Subcutaneous adipose tissue (tissue), 4 donors: ENCODE results near the gene CYP46A1. TPM values are rescaled to one million over a fixed set of nuclear protein-coding genes. Genes with fewer than 3 reads are reported as not detected.

ENCODE experiments used
- total RNA-seq, 4 donors: library from RNA; depleted of rRNA; stranded (reverse); fragments of >200 nt; gene quantifications; one replicate each; pipeline ENCODE4 v1.1.0, GENCODE V29; 2016
- TF ChIP-seq, protein P1 (sequence below): fragments of 450-650 bp; IDR thresholded peaks from one replicate; pipeline ENCODE4 v1.5.1; 2016; ENCODE audit warnings: low read depth, mild to moderate bottlenecking, control low read depth, antibody characterized with exemption, moderate library complexity

Gene CYP46A1
- total RNA-seq, 4 donors from 2014 or later: 0.82 to 2.1 (median 1.1) TPM

DNA sequence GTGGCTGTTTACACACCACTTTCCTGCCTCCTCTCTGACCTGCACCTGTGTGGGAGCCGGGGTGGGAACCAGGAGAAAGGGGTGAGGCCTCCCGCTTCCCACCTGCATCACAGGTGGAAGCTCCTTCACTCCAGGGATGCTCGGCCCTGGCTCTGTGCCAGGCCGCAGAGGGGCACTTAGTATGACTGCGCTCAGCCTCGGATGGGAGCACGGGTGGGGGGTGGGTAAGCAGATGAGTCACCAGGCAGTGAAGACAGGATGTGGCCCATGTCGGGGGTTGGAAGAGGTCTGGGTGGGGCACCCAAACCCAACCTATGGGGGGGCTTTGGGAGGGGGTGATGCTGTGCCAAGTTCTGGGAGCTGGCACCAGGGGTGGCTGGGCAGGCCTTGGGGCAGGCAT lies 7.4 kb upstream of the CYP46A1 start:
- TF ChIP-seq, protein P1, sequence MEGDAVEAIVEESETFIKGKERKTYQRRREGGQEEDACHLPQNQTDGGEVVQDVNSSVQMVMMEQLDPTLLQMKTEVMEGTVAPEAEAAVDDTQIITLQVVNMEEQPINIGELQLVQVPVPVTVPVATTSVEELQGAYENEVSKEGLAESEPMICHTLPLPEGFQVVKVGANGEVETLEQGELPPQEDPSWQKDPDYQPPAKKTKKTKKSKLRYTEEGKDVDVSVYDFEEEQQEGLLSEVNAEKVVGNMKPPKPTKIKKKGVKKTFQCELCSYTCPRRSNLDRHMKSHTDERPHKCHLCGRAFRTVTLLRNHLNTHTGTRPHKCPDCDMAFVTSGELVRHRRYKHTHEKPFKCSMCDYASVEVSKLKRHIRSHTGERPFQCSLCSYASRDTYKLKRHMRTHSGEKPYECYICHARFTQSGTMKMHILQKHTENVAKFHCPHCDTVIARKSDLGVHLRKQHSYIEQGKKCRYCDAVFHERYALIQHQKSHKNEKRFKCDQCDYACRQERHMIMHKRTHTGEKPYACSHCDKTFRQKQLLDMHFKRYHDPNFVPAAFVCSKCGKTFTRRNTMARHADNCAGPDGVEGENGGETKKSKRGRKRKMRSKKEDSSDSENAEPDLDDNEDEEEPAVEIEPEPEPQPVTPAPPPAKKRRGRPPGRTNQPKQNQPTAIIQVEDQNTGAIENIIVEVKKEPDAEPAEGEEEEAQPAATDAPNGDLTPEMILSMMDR: no peak

DNA sequence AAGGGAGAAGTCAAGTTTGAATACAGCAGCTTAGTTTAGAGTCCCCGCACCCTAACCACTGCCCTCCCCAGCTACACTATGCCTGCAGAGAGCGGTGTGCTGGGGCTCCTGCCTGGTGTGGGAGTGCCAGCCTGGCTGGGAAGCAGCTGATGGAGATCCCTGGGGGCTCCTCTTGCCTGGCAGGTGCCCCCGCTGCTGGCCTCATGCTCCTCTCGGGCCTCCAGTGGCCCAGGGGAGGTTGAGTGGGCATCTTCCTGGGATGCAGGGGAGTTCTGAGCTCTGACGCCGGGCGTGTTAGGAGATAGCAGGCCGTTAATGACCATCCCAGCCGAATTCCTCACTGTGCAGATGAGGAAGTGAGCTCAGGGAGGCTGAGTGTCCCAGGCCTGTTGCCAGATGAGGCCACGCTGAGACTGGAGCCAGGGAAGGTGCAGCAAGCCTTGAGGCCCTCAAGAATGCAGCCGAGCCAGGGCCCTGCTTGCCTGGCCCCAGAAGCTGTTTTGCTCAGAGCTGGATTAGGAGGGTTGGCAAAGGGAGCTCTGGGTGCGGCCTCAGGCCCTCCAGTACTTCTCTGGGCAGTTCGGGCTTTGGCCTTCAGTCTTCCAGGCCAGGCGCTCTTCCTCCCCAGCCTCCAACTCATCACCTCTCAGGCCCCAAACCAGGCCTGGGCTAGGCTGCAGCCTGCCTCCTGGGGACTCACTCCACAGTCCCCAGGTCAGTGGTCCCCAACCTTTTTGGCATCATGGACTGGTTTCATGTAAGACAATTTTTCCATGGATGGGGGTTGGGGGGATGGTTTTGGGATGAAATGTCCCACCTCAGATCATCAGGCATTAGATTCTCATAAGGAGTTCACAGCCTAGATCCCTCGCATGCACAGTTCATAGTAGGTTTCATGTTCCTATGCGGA lies 6.6 kb upstream of the CYP46A1 start:
- TF ChIP-seq, protein P1: no peak

GRCh38 chr14:99678198-99678597 lies 5.9 kb upstream of the CYP46A1 start:
- TF ChIP-seq, protein P1: no peak

- TF ChIP-seq, protein P1: no peak
These were observed 5.0 kb upstream of the CYP46A1 start for GRCh38 chr14:99679111-99679510.

GRCh38 chr14:99679543-99679942 lies 4.6 kb upstream of the CYP46A1 start:
- TF ChIP-seq, protein P1: no peak

DNA sequence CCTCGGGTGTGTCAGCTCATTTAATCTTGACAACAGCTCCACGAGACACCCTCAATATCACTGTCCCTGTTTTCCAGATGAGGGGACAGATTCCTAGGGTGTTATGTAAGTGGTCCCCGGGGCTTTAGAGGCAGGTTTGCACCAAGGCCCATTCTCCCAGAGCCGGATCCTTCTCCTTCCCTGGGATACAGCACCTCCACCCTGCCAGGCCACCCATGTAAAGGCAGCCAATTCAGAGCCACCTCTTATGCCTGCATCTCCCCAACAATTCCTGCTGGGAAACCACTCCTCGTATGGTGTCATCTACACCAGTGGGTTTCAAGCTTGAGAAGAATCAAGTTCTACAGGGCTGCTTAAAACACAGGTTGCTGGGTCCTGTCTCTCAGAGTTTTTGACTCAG lies 4.1 kb upstream of the CYP46A1 start:
- TF ChIP-seq, protein P1: no peak

- TF ChIP-seq, protein P1: no peak
These were observed 2.8 kb upstream of the CYP46A1 start for GRCh38 chr14:99681101-99681831.
